Activated CD4-positive, alpha-beta memory T cell treated with anti-CD3 and anti-CD28 coated beads for 36 hours (primary cell): ENCODE measurements around the gene TMEM234. TPM values are rescaled to one million over a fixed set of nuclear protein-coding genes. Genes with fewer than 3 reads are reported as not detected.
A peak's percentile ranks its signal among the peaks of the same experiment; 100 is the strongest.

Source experiments
- CTCF ChIA-PET: fragments of 350-600 bp; sonication (Branson Sonifier 250); formaldehyde crosslinking; loops from one replicate; lab custom pipeline; 2021; ENCODE audit warnings: antibody characterized with exemption, inconsistent platforms; lab: Charles Lee
- POLR2A ChIA-PET: fragments of 350-600 bp; sonication (Branson Sonifier 250); formaldehyde crosslinking; loops from one replicate; lab custom pipeline; 2021; ENCODE audit warnings: antibody characterized with exemption; lab: Charles Lee
- DNase-seq: peaks from one replicate; pipeline ENCODE4 v3.0.0-alpha.2; 2020
- H3K27ac Mint-ChIP-seq: one replicate; pipeline ENCODE4 v1.8.0; 2021; ENCODE audit warnings: mixed read lengths
- H3K27me3 Mint-ChIP-seq: one replicate; pipeline ENCODE4 v1.8.0; 2021; ENCODE audit warnings: mixed read lengths
- H3K36me3 Mint-ChIP-seq: one replicate; pipeline ENCODE4 v1.8.0; 2021; ENCODE audit warnings: mixed read lengths
- H3K4me1 Mint-ChIP-seq: one replicate; pipeline ENCODE4 v1.8.0; 2021; ENCODE audit warnings: low read depth, mixed read lengths
- H3K4me3 Mint-ChIP-seq: one replicate; pipeline ENCODE4 v1.8.0; 2021; ENCODE audit warnings: mild to moderate bottlenecking, mixed read lengths
- H3K9me3 Mint-ChIP-seq: one replicate; pipeline ENCODE4 v1.8.0; 2021; ENCODE audit warnings: mixed read lengths
- intact Hi-C: fragments of 100-400 bp; cut with micrococcal nuclease; formaldehyde crosslinking; loops from one replicate; pipeline ENCODE4 v1.15.1; 2023
- total RNA-seq, 2 experiments: library from RNA; stranded (reverse); gene quantifications; one replicate each; pipeline ENCODE4 v1.2.3, GENCODE V29; 2021

The TMEM234 gene
- total RNA-seq, 2 experiments from 2014 or later: 7.8 to 9.9 TPM

GRCh38 chr1:32186077-32186476, 36.1 kb downstream of the TMEM234 start:
- Mint-ChIP-seq H3K4me1 (peaks cover 43% of the 10 kb centered on the region), H3K9me3 (no peaks in the 10 kb centered on the region), H3K4me3 (peak overlapping the region; percentile 50), H3K36me3 (peaks cover 74% of the 10 kb centered on the region), H3K27ac (peak overlapping the region; percentile 84), H3K27me3 (no peaks in the 10 kb centered on the region)
- CTCF ChIA-PET: interaction anchor here (0.9 kb wide), 1 partner anchor 30 kb away, joined by 3 read pairs; no protein-coding TSS in a partner anchor
- POLR2A ChIA-PET: interaction anchor here (0.5 to 1.2 kb wide), 2 partner anchors 9 to 63 kb away, joined by 3 read pairs; no protein-coding TSS in a partner anchor
- DNase-seq: no peak
- intact Hi-C loops: no loop called here

GRCh38 chr1:32184650-32185049, 37.5 kb downstream of the TMEM234 start:
- Mint-ChIP-seq H3K27ac (peak overlapping the region; percentile 42), H3K9me3 (no peaks in the 10 kb centered on the region), H3K4me3 (no peak overlapping the region), H3K27me3 (no peaks in the 10 kb centered on the region), H3K4me1 (peaks cover 44% of the 10 kb centered on the region), H3K36me3 (peaks cover 75% of the 10 kb centered on the region)
- intact Hi-C loops: no loop called here
- DNase-seq: no peak
- POLR2A ChIA-PET: interaction anchor here (0.6 to 1.0 kb wide), 2 partner anchors 9 to 143 kb away, joined by 4 read pairs; no protein-coding TSS in a partner anchor
- CTCF ChIA-PET: no interaction called here

DNA sequence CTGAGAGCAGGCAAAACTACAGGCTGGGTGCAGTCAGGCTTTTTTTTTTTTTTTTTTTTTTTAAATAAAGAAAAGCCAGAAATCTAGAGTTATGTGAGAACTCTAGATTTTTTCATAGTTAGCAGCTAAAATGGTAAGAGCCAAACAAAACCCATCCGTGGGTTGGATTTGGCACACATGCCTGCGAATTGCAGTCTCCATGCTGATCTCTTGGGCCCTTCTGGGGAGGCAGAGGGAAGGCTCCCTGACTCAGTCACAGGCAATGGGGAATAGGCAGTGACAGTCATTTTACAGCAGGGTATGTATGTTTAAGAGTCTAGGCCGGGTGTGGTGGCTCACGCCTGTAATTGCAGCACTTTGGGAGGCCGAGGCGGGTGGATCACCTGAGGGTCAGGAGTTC, 40.1 kb downstream of the TMEM234 start:
- intact Hi-C loops: no loop called here
- Mint-ChIP-seq H3K27ac (peak overlapping the region; percentile 33), H3K4me1 (peaks cover 51% of the 10 kb centered on the region), H3K36me3 (peaks cover 56% of the 10 kb centered on the region), H3K27me3 (no peaks in the 10 kb centered on the region), H3K4me3 (peak overlapping the region; percentile 91), H3K9me3 (no peaks in the 10 kb centered on the region)
- no peak for DNase-seq
- ChIA-PET CTCF (interaction anchor here (0.7 to 1.6 kb wide), 3 partner anchors 33 to 532 kb away, joined by 3 to 4 read pairs (median 3); no protein-coding TSS in a partner anchor), POLR2A (interaction anchor here (1.0 to 3.6 kb wide), 4 partner anchors 15 to 109 kb away, joined by 3 to 17 read pairs (median 8); partner anchors contain the start of gene TMEM39B)

- Mint-ChIP-seq H3K36me3 (peaks cover 51% of the 10 kb centered on the region), H3K4me1 (peaks cover 50% of the 10 kb centered on the region), H3K27me3 (no peaks in the 10 kb centered on the region), H3K4me3 (peak overlapping the region; percentile 91), H3K27ac (peak overlapping the region; percentile 96), H3K9me3 (no peaks in the 10 kb centered on the region)
- ChIA-PET CTCF (interaction anchor here (1.2 to 1.6 kb wide), 2 partner anchors 34 to 67 kb away, joined by 3 to 4 read pairs; no protein-coding TSS in a partner anchor), POLR2A (interaction anchor here (0.6 to 3.6 kb wide), 5 partner anchors 16 to 109 kb away, joined by 3 to 17 read pairs (median 5); partner anchors contain the start of gene TMEM39B)
- intact Hi-C loops: loop anchor here (2.0 kb wide), 2 partner anchors 19 to 41 kb away; partner anchors contain the start of genes CCDC28B, EIF3I and TMEM234
- DNase-seq: no peak
Observed at GRCh38 chr1:32181563-32181962, 40.6 kb downstream of the TMEM234 start.

GRCh38 chr1:32181065-32181464, 41.1 kb downstream of the TMEM234 start:
- H3K27ac Mint-ChIP-seq: peak overlapping the region; percentile 96
- intact Hi-C loops: loop anchor here (2.0 kb wide), 2 partner anchors 20 to 42 kb away; partner anchors contain the start of genes CCDC28B, EIF3I and TMEM234
- ChIA-PET POLR2A (interaction anchor here (0.6 to 3.6 kb wide), 9 partner anchors 10 to 167 kb away, joined by 3 to 20 read pairs (median 6); partner anchors contain the start of genes CCDC28B, KPNA6 and TMEM39B), CTCF (interaction anchor here (1.2 to 1.6 kb wide), 3 partner anchors 34 to 199 kb away, joined by 3 to 4 read pairs (median 3); no protein-coding TSS in a partner anchor)
- peaks cover 46% of the 10 kb centered on the region for H3K36me3 Mint-ChIP-seq
- peak overlapping the region; percentile 91 for H3K4me3 Mint-ChIP-seq
- DNase-seq: no peak
- no peaks in the 10 kb centered on the region for H3K27me3 Mint-ChIP-seq
- H3K9me3 Mint-ChIP-seq: no peaks in the 10 kb centered on the region
- peaks cover 45% of the 10 kb centered on the region for H3K4me1 Mint-ChIP-seq

- intact Hi-C loops: loop anchor here (1.0 to 2.0 kb wide), 3 partner anchors 20 to 67 kb away; partner anchors contain the start of genes CCDC28B, EIF3I and TMEM234
- peak; percentile 56 for DNase-seq
- H3K4me1 Mint-ChIP-seq: peaks cover 43% of the 10 kb centered on the region
- ChIA-PET CTCF (interaction anchor here (0.7 to 2.4 kb wide), 4 partner anchors 35 to 200 kb away, joined by 3 to 14 read pairs (median 3); partner anchors contain the start of gene KPNA6), POLR2A (interaction anchor here (0.8 to 3.6 kb wide), 13 partner anchors 10 to 166 kb away, joined by 3 to 20 read pairs (median 6); partner anchors contain the start of genes CCDC28B, IQCC, KPNA6 and MARCKSL1)
- no peaks in the 10 kb centered on the region for H3K27me3 Mint-ChIP-seq
- peak overlapping the region; percentile 91 for H3K4me3 Mint-ChIP-seq
- H3K36me3 Mint-ChIP-seq: peaks cover 45% of the 10 kb centered on the region
- no peaks in the 10 kb centered on the region for H3K9me3 Mint-ChIP-seq
- peak overlapping the region; percentile 96 for H3K27ac Mint-ChIP-seq
Observed at GRCh38 chr1:32180186-32181060, 41.7 kb downstream of the TMEM234 start.

DNA sequence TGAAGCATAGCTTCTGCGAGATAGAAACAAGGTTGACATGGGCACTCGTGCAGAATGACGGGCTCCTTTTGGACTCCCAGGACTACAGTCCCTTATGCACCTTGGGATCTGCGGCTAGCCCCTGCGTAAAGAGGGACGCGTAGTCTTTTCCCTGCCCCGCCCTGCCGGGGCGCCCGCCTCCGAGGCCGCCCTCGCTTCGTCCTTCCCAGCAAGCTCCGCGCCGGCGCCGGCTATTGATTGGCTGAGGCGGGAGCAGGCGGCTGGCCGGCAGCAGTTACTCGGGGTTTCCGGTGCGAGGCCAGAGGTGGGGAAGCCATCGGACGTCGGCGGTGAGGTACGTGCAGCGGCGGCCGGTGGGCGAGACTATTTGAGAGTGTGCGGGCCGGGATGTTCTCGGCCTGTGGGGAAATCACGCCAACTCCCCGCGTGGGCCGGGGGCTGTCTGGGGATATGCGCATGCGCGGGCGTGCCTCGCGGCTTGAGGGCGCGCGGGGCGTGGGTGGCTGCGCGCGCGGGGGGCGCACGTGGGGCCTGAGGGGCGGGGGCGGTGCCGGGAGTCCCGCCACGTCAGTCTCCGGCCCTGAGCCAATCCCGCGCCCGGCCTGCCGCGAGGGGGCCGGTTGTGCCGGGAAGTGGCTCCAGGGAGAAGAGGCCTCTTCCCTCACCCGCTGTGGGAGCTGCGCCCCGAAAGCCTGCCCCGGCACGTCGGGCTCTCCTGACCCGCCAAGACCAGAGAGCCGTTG, 42.5 kb downstream of the TMEM234 start, which contains the start of gene TXLNA:
TSS of gene TXLNA (plus strand) at position 233 of the 743 bp plus-strand sequence. CDS start 671 bp downstream, outside the sequence.
- H3K36me3 Mint-ChIP-seq: peaks cover 39% of the 10 kb centered on the region
- peak within 1 kb of the TSS; percentile 91 for H3K4me3 Mint-ChIP-seq
- H3K27me3 Mint-ChIP-seq: no peaks in the 10 kb centered on the region
- no peaks in the 10 kb centered on the region for H3K9me3 Mint-ChIP-seq
- ChIA-PET CTCF (interaction anchor here (0.7 to 2.4 kb wide), 6 partner anchors 35 to 201 kb away, joined by 3 to 14 read pairs (median 3); partner anchors contain the start of gene KPNA6), POLR2A (interaction anchor here (0.7 to 3.6 kb wide), 15 partner anchors 11 to 215 kb away, joined by 3 to 20 read pairs (median 4); partner anchors contain the start of genes BSDC1, CCDC28B, IQCC and KPNA6)
- H3K4me1 Mint-ChIP-seq: peaks cover 38% of the 10 kb centered on the region
- intact Hi-C loops: loop anchor here (1.0 to 2.0 kb wide), 7 partner anchors 21 to 166 kb away; partner anchors contain the start of genes CCDC28B, EIF3I, KHDRBS1 and KPNA6
- peak within 1 kb of the TSS; percentile 96 for H3K27ac Mint-ChIP-seq
- peak; percentile 95 for DNase-seq

DNA sequence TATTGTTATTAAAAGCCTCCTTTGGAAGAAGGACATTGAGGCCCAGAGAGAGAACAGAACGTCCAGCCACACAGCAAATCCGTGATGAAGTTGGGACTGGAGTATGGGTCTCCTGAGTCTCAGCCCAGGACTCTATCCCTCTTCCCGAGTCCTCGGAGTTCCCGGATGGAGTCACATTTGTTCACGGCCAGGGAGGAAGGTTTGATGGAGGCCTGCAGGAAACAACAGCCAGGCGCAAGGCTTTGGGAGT, 43.0 kb downstream of the TMEM234 start:
- H3K27me3 Mint-ChIP-seq: no peaks in the 10 kb centered on the region
- no peaks in the 10 kb centered on the region for H3K9me3 Mint-ChIP-seq
- H3K27ac Mint-ChIP-seq: peak overlapping the region; percentile 96
- POLR2A ChIA-PET: interaction anchor here (0.7 to 3.6 kb wide), 10 partner anchors 16 to 215 kb away, joined by 3 to 20 read pairs (median 6); partner anchors contain the start of genes BSDC1, CCDC28B, IQCC and KPNA6
- peaks cover 33% of the 10 kb centered on the region for H3K4me1 Mint-ChIP-seq
- intact Hi-C loops: loop anchor here (1.0 to 2.0 kb wide), 4 partner anchors 70 to 166 kb away; partner anchors contain the start of genes KHDRBS1, KPNA6, LCK and TMEM39B
- DNase-seq: no peak
- peak overlapping the region; percentile 91 for H3K4me3 Mint-ChIP-seq
- H3K36me3 Mint-ChIP-seq: peaks cover 35% of the 10 kb centered on the region
- CTCF ChIA-PET: interaction anchor here (0.7 to 2.4 kb wide), 3 partner anchors 51 to 76 kb away, joined by 3 to 14 read pairs (median 3); partner anchors contain the start of gene KPNA6

DNA sequence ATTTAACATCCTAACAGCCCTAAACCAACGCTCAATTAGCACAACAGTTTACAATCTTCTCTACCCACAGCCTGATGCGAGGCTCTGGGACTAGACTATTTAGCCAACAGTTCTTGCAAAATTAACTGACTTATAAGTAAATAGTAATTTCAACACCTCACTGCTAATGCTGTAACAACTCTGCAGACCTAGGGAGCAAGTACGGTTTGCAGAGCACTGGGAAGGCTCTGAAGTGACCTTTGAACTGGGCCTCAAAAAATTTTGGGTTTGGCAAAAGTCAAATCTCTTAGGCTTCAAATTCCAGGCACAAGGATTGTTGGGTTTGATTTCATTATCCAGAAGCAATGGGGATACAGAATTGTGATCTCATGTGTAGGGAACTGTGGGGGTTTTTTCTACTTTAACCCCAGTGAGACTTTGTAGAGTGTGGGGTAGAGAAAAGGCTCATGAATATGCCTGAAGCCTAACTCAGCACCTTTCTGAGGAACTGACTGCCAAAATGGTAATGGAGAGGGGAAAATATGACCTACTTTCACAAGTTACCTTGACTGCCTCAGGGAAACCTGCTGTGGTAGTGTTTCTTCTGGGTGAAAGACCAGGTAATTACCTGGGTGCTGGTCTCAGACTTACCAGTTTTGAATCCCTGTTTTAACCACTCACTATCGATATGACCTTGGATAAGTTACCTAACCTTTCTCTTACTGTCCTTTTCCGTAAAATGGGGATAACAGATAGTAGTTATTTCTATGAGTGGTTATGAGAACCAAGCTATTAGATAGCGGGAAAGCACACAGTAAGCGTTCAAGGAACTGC, 43.6 kb downstream of the TMEM234 start:
- Mint-ChIP-seq H3K4me3 (peak overlapping the region; percentile 91), H3K27ac (peak overlapping the region; percentile 96), H3K36me3 (peaks cover 32% of the 10 kb centered on the region), H3K4me1 (peaks cover 28% of the 10 kb centered on the region), H3K9me3 (no peaks in the 10 kb centered on the region), H3K27me3 (no peaks in the 10 kb centered on the region)
- DNase-seq: no peak
- intact Hi-C loops: loop anchor here (1.0 to 2.0 kb wide), 4 partner anchors 70 to 165 kb away; partner anchors contain the start of genes KHDRBS1, KPNA6, LCK and TMEM39B
- POLR2A ChIA-PET: interaction anchor here (0.7 to 3.6 kb wide), 9 partner anchors 22 to 216 kb away, joined by 3 to 20 read pairs (median 6); partner anchors contain the start of genes BSDC1, CCDC28B, IQCC and KPNA6
- CTCF ChIA-PET: interaction anchor here (1.1 to 2.4 kb wide), 2 partner anchors 51 to 70 kb away, joined by 3 to 14 read pairs; partner anchors contain the start of gene KPNA6
